Fibroblast of the conjunctiva (primary cell): ENCODE measurements around the gene JMY.
"Not testable (repeated sequence)": the region's sequence is repeated elsewhere in the genome, so short reads cannot be mapped to it uniquely, and the experiment has no call there.

Experiments used
- DNase-seq: peaks from one replicate; pipeline ENCODE4 v3.0.0-alpha.2; 2010; ENCODE audit warnings: low read depth

JMY gene

DNA sequence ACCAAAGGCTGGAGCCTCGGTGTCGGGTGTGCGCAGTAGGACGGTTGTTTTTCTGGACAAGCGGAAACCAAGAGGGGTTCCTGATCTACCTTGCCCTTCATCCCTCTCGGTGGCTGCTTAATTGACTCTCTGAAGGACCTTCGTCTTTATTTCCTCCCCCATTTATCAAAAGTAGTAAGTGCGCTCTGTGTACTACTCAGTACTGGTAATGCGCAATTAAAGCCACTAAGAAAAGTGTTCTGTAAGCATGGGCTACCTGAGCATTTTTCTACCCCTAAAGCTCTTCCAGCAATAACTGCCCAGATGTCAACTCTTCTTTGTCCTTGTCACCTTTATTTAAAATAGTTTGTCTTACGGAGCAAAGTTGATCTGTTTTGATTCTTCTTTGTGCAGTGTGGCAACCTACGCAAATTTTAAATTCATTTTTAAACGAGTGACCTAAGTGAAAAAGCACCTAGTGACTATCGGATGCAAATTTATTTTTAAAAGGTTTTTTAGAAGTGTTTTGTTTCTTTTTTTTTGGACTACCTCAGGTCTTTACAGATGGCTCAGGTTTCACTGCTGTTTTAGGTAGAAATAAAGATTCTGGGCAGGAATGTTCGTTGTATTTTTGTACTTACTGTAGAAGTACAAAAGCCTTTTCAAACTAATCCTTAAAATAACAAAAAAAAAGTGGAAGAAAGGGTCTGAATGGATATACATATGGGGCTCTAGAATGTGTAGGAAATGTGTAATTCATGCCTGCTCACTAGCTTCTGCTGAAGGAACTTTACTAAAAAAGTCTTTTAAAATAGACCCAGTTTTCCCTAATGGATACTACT is 2.0 kb downstream of the JMY start:
- no peak for DNase-seq

GRCh38 chr5:79240561-79240960 is 4.6 kb downstream of the JMY start:
- DNase-seq: no peak

DNA sequence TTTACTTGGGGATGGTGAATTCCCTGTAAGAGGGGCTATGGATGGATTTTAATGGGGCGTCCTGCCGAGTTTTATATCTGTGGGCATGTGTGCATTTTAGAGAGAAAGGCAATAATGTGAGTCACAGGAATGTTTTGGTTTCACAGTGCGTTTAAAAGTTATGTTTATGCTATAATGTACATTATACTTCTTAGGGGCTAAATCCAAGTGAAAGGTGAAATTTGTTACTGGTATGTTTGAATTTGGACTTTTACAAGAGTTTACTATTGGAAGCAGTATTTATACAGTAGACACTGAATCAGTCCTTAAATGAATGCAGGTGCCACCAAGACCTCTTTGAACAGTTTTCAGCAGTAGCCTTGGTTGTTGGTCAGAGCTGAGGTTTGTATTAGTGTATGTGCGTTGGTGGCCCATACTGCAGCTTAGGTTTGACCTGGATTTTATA is 5.6 kb downstream of the JMY start:
- no peak for DNase-seq

GRCh38 chr5:79242242-79243039 is 6.5 kb downstream of the JMY start:
- DNase-seq: no peak

GRCh38 chr5:79243224-79243623 is 7.3 kb downstream of the JMY start:
- DNase-seq: no peak

GRCh38 chr5:79254067-79254466 is 18.1 kb downstream of the JMY start:
- not testable (repeated sequence) for DNase-seq

GRCh38 chr5:79255786-79256557 is 20.0 kb downstream of the JMY start:
- no peak for DNase-seq

- DNase-seq: no peak
Measured at GRCh38 chr5:79256563-79256962, 20.6 kb downstream of the JMY start.

DNA sequence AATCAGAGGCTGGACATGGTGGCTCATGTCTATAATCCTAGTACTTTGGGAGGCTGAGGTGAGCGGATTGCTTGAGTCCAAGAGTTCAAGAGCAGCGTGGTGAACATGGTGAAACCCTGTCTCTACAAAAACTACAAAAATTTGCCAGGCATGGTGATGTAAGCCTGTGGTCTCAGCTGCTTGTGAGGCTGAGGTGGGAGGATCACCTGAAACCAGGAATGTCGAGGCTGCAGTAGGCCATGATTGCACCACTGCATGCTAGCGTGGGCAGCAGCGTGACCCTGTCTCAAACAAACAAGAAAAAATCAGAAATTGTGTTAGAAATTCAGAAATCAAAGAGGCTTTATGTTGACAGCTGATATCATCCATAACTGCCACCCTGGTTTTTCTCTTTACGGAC is 21.4 kb downstream of the JMY start:
- no peak for DNase-seq

GRCh38 chr5:79258801-79259200 is 22.9 kb downstream of the JMY start:
- no peak for DNase-seq

DNA sequence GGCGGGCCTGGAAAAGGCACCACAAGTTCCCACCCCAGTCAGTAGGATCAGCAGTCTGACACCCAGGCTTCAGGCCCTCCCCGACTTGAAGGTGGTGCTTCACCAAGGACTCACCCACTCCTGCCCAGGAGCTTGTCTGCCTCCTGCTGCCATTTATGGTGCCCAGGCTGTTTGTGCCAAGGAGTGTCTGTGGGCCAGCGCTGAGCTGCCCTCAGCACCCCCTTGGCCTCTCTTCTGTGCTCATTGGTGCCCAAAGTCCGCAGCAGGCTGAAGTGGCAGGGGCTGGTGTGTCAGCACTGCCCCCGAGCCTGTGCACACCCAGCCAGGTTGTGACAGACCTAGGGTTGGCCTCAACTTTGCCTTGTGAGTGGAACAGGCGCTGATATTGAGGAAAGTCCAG is 23.5 kb downstream of the JMY start:
- DNase-seq: no peak

DNA sequence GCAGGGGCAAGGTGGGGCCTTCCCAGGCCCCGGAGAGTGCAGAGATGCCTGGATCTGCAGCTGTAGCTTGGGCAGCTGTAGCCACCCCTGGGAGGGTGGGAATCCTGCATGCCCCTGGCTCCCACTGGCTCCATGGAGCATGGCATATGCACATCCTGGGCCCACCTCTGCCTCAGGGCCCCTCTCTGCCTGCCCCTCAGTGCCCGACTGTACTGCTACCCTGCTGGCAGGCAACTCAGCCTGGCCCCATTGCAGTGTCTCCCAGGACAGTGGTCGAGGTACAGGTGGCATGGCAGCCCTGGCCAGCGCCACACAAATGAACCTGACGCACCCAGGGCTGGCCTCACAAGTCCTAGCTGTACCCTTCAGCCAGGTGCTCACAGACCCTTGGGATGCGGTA is 23.9 kb downstream of the JMY start:
- no peak for DNase-seq

- no peak for DNase-seq
Measured at GRCh38 chr5:79261897-79262296, 26.0 kb downstream of the JMY start.

DNA sequence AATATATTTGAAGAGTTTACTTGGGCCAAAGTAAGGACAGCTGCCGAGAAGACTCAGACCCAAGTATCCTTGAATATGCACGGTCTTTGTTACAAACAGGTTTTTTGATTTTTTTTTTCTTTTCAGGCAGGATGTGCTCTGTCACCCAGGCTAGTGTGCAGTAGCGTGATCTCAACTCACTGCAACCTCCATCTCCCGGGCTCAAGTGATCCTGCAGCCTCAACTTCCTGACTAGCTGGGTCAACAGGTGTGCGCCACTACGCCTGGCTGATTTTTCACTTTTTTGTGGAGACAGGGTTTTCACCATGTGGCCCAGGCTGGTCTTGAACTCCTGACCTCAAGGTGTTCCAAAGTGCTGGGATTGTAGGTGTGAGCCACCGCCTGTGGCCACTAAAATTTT is 27.4 kb downstream of the JMY start:
- no peak for DNase-seq

DNA sequence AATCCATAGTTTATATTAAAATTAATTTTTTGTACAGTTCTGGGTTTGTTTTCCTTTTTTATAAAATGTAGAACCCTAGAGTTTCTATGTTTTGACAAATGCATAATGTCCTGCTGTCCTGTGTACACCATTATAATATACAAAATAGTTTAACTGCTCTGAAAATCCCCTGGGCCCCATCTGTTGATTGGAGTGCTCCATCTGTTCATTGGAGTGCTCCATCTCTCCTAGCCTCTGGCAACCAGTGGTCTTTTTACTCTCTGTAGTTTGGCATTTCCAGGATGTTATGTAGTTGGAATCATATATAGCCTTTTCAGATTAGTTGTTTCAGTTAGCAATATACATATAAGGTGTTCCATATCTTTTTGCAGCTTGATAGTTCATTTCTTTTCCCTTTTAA is 31.2 kb downstream of the JMY start:
- DNase-seq: no peak

DNA sequence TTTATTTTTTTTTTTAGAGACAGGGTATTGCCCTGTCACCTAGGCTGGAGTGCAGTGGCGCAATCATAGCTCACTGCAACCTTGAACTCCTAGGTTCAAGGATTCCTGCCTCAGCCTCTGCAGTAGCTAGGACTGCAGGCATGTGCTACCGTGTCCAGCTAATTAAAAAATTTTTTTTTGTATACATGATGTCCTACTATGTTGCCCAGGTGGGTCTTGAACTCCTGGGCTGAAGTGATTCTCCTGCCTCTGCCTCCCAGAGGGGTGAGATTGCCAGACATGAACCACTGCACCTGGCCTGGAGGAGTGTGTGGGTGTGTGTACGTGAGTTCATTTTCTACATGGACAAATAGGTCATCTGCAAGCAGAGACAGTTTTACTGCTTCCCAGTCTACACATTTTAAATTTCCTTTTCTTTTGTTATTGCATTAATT is 33.8 kb downstream of the JMY start:
- no peak for DNase-seq

- no peak for DNase-seq
Measured at GRCh38 chr5:79273341-79273740, 37.4 kb downstream of the JMY start.

- no peak for DNase-seq
Measured at GRCh38 chr5:79284846-79285245, 48.9 kb downstream of the JMY start.

GRCh38 chr5:79285285-79285684 is 49.4 kb downstream of the JMY start:
- no peak for DNase-seq

DNA sequence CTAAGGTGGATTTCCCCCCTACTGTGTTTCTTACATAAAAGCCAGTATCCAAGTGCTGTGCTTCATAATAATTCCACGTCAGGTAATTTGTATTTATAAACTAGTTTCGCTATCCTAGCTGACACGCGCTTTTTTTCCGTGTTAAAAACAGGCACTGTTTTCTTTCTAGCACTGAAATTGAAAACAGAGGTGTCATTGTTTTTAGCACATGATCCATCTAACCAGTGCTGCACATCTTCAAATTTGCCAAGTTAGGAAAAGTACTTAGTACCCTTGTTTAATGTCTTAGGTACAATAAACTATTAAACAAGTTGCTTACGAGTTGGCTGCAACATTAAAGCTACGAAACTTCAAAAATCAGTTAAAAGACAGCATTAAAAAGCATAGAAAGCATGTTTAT is 49.9 kb downstream of the JMY start:
- no peak for DNase-seq

- DNase-seq: no peak
Measured at GRCh38 chr5:79287380-79287779, 51.4 kb downstream of the JMY start.

DNA sequence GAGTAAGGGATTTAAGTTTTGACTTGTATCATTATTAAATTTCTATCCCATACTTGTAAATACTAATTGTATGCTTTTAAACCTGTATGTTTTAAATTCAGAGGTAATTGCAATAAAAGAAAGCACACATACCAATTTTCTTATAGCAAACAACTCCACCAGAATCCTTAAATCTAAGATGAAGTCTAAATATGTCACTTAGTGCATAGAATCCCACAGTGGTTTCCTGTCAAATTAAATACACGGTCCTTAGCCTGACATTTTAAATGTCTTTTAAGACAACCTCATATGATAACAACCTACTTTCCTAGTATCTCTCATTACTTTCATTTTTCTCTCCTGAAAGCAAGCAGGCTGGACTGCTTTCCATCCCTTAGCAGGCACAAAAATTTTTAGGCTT is 52.0 kb downstream of the JMY start:
- DNase-seq: no peak

- no peak for DNase-seq
Measured at GRCh38 chr5:79295029-79295428, 59.1 kb downstream of the JMY start.
